DND-41 (cell line): ENCODE results near the gene MYO3A.

ENCODE experiments used
- CTCF ChIP-seq: IDR thresholded peaks from 2 replicates; pipeline ENCODE4 v1.5.1; 2012; ENCODE audit warnings: borderline replicate concordance, low read length, moderate library complexity, mild to moderate bottlenecking; ENCODE audit not compliant: poor library complexity, severe bottlenecking; ENCODE audit errors: extremely low read depth
- EZH2 ChIP-seq: IDR thresholded peaks from 3 replicates; pipeline ENCODE4 v1.6.1; 2012; ENCODE audit warnings: borderline replicate concordance, low read depth, mild to moderate bottlenecking, moderate library complexity, low read length, inconsistent platforms; ENCODE audit not compliant: severe bottlenecking

- no peak for TF ChIP-seq CTCF
- no peak for TF ChIP-seq EZH2
Observed at GRCh38 chr10:26090762-26091161, 156.7 kb downstream of the MYO3A start.
